Kidney epithelial cell (primary cell): ENCODE measurements around the gene NTM. TPM values are rescaled to one million over a fixed set of nuclear protein-coding genes. Genes with fewer than 3 reads are reported as not detected.
A peak's percentile ranks its signal among the peaks of the same experiment; 100 is the strongest.

Source experiments
- DNase-seq: peaks from one replicate; pipeline ENCODE4 v3.0.0-alpha.2; 2010; ENCODE audit warnings: low read depth
- H3K27me3 ChIP-seq: 2 replicates; pipeline ENCODE4 v1.6.0; 2011; ENCODE audit warnings: low read length; ENCODE audit not compliant: control insufficient read depth, insufficient read depth
- H3K36me3 ChIP-seq: 2 replicates; pipeline ENCODE4 v1.5.1; 2011; ENCODE audit warnings: low read length; ENCODE audit not compliant: control insufficient read depth, insufficient read depth
- H3K4me3 ChIP-seq: 2 replicates; pipeline ENCODE4 v1.5.1; 2011; ENCODE audit warnings: low read depth, mild to moderate bottlenecking, control low read depth, low read length
- CTCF ChIP-seq: IDR thresholded peaks from 2 replicates; pipeline ENCODE4 v1.5.1; 2011; ENCODE audit warnings: mild to moderate bottlenecking, moderate library complexity, low read length, control low read depth, inconsistent platforms; ENCODE audit not compliant: insufficient read depth, poor library complexity, severe bottlenecking
- total RNA-seq: library from RNA; depleted of rRNA; stranded (reverse); fragments of >200 nt; gene quantifications from 2 replicates; pipeline ENCODE4 v1.2.3, GENCODE V29; 2015

Gene NTM
- total RNA-seq, 1 donor from 2014 or later, result 111 TPM

- no peak for TF ChIP-seq CTCF
- no peaks in the 10 kb centered on the region for H3K27me3 ChIP-seq
- no peak overlapping the region for H3K4me3 ChIP-seq
- no peaks in the 10 kb centered on the region for H3K36me3 ChIP-seq
- DNase-seq, result peak; percentile 7
Measured at GRCh38 chr11:131637469-131638175, 267.2 kb downstream of the NTM start.

- DNase-seq, result no peak
- no peak for TF ChIP-seq CTCF
- Histone ChIP-seq H3K36me3 (no peaks in the 10 kb centered on the region), H3K4me3 (no peak overlapping the region), H3K27me3 (no peaks in the 10 kb centered on the region)
Measured at GRCh38 chr11:131638889-131639288, 268.5 kb downstream of the NTM start.

GRCh38 chr11:131640320-131640719 lies 269.9 kb downstream of the NTM start:
- Histone ChIP-seq H3K27me3 (no peaks in the 10 kb centered on the region), H3K4me3 (no peak overlapping the region), H3K36me3 (no peaks in the 10 kb centered on the region)
- DNase-seq, result no peak
- TF ChIP-seq CTCF, result no peak

DNA sequence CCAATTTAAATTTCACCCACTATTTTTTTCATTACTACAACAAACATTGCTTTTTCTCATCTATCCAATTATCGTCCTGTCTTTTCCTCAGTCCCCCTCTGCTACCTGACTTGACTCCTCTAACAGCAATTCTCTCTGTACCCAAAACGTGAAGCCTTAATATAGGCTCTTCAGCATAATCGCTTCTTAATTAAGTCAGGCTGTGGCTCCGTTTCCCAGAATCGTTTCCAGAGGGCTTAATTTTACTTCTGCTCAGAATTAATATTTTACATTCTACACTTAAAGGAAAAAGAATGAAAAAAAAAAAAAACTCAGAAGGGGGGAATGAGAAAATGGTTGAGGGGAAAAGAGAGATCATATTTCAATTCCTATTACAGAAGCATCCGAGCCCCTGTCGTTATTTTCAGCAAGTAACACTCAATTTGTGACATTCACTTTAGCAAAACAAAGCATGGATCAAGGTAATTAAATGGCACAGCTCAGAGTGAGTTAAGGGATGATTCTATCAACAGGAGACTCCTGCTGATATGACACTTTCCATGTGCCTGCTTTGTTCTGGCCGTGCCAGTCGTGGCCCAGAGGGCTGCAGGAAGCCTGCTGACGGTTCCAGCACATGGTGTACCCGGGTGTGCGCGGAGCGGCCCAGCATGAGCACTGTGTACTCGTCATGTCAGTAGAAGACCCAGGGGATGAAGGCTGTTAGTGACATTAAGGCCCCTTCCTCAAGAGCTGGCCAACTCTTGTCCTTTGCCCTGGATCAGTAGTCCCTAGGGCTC lies 272.5 kb downstream of the NTM start:
- no peak for TF ChIP-seq CTCF
- no peak overlapping the region for H3K4me3 ChIP-seq
- H3K27me3 ChIP-seq, result no peaks in the 10 kb centered on the region
- DNase-seq, result no peak
- H3K36me3 ChIP-seq, result no peaks in the 10 kb centered on the region

- DNase-seq, result no peak
- no peaks in the 10 kb centered on the region for H3K27me3 ChIP-seq
- TF ChIP-seq CTCF, result no peak
- H3K36me3 ChIP-seq, result no peaks in the 10 kb centered on the region
- H3K4me3 ChIP-seq, result no peak overlapping the region
Measured at GRCh38 chr11:131644204-131644795, 273.9 kb downstream of the NTM start.
